Bone marrow (tissue), 2 donors: ENCODE results near the gene METRN.

Experiments used
- DNase-seq, 2 donors: peaks; one replicate each; lab custom pipeline; 2025; lab: John Stamatoyannopoulos, UW

METRN gene

DNA sequence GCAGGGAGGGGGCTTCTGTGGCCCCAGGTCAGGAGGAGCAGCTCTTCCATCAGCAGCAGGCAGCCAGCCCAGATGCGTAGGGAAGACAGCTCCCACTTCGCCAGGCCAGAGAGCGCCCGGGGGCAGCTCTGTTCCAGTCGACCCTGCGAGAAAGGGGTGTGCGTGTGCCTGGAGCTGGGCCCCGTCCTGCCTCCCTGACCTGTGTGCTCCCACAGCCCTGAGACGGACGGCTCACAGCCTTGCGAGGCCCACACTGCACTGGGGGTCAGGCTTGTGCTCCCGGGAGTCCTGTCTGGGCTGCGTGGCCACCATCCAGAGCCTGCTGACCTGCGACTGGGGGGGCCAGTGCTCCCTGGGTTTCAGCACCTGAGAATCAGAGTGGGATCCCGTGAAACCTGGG lies 45.1 kb downstream of the METRN start:
- DNase-seq, result no peak

DNA sequence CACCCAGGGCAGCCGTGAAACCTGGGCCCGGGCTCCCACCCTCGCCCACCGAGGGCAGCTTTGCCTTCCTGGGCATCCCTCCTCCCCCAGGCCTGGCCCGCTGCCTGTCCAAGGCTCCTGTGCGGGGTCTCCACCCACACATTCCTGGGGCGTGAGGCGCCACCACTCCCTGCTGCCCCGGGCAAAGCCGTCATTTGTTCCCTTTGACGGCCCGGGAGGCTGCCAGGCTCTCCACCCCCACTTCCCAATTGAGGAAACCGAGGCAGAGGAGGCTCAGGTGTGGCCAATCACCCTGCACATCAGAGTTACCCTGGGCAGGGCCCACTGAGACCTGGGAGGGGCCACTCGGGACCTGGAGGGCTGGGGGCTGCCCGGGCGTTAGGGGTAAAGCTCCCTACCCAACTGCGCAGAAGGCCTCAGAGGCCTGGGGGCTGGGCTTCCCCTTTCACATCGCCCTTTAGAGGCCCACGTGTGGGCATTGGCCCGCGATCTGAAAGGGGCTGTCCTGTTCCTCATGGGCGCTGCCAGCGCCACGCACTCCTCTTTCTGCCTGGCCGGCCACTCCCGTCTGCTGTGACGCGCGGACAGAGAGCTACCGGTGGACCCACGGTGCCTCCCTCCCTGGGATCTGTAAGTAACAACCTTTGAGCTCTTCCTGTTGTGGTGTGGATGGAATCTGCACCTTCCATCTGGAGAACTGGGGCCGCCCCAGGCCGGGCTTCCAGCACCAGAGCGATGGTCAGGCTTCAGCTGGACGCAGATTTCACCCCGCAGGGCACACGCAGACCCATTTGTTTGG lies 45.8 kb downstream of the METRN start, which contains the start of gene MSLN:
MSLN (plus strand) TSS at position 190 of the 799 bp plus-strand sequence. CDS start 1,947 bp downstream, outside the sequence.
- no peak for DNase-seq

DNA sequence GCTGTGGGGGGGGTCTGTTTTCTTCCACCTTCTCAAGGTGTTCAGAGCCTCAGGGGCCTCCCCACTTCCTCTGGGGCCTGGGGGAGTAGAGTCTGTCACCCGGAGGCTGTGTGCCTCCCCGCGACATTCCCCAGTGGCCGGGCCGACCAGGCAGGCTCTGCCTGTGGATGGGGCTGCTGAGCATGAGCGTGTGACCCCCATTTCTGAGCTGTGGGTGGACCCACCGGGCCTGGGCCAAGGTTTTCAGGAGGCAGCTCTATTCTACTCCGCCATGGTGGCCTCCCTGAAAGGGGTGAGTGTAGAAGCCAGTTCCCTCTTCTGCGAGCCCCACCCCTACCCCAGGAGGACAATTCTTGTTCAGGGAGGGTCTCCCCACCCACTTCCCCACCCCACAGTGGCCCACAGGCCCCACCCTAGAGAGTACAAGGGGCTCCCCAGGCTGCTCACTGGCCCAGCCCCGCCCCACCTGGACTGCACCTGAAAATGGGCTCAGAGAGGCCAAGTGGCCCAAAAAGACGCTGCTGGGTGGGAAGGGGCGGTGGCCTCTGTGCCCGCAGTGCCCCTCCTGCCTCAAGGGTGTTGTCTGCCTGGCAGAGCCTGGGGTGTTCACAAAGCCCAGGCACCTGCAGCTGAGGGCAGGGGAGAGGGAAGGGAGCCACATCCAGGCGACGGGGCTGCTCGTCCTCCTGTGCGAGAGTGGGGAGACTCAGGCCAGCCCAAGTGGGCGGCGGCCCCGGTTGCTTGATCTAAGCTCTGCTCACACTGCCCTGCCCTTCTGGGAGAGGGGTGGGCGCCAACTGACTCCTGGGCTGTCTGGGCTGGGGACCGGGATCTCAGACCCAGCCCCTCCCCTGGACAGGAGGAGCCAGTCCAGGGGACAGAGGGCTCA lies 47.0 kb downstream of the METRN start:
- no peak for DNase-seq

DNA sequence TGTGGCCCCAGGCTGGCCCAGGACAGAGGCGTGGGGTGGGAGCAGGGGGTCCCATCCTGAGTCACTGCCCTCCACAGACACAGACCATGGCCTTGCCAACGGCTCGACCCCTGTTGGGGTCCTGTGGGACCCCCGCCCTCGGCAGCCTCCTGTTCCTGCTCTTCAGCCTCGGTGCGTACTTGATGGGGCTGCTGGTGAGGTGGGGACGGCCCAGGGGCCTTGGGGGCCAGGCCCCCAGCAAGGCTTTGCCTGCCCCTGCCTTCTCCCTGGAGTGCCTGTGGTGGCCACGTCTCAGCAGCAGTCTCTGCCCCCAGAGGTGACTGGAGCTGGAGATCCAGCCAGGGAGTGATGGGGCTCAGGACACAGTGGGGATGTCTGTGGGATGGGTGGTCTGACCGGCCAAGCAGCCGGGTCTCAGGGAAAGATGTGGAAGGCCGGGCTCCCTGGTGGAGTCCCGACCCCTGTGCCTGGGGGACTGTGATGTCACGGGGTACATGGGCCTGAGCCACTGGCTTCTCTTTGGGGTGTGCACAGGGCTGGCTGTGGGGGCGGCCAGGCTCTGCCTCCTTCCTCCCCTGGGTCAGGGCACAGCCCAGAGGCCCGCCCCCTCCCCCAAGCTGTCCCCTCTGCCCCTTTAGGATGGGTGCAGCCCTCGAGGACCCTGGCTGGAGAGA lies 47.8 kb downstream of the METRN start:
- DNase-seq, result no peak

DNA sequence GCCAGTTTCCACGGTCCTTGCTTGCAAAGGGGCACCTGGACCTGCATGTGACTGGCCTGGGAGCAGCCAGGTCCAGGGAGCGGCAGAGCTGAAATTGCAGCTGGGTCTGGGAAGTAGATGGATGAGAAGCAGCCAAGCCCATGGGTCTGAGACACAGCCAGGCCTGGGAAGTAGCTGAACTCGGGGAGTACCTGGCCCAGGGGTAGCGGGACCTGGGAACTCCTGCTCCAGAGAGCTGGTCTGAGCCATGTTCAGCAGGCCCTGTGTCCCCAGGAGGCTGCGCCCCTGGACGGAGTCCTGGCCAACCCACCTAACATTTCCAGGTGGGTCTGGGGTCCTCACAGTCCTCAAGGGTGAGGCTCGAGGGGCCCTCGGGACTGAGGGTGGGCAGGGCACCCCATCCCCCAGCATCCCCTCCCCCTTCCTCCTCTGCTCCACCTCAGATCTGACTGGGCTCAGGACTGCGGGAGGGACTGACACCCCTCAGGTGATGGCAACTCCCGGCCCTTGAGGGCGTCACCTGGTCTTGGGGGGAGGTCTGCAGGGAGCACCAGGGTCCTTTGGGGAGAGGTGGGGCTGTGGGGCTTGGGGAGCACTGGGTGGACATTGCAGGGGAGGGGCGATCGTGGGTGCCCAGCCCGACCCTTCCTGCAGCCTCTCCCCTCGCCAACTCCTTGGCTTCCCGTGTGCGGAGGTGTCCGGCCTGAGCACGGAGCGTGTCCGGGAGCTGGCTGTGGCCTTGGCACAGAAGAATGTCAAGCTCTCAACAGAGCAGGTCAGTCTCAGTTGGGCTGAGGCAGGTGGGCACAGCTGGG lies 48.7 kb downstream of the METRN start:
- DNase-seq, result no peak

DNA sequence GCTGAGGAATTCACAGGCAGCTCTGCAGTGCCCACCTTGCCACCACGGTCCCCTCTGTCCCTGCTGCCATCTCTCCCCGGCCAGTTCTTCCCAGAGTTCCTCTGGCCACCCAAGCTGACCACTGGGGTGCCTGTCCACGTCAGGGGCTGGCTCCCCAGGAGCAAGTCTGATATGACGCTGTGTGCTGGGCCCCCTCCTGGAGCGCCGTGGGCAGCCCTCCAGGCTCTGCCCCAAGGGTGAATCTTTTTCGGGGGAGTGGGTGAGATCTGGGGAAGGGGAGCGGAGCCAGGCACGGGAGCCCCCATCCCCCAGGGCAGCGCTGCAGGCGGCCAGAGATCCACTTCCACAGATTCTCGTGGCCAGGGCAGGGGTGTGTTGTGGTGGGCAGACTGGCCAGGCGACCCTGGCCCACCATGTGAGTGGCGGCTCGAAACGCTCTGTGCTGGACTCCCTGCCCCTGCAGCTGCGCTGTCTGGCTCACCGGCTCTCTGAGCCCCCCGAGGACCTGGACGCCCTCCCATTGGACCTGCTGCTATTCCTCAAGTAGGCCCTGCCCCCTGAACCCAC lies 49.3 kb downstream of the METRN start:
- DNase-seq, result no peak

DNA sequence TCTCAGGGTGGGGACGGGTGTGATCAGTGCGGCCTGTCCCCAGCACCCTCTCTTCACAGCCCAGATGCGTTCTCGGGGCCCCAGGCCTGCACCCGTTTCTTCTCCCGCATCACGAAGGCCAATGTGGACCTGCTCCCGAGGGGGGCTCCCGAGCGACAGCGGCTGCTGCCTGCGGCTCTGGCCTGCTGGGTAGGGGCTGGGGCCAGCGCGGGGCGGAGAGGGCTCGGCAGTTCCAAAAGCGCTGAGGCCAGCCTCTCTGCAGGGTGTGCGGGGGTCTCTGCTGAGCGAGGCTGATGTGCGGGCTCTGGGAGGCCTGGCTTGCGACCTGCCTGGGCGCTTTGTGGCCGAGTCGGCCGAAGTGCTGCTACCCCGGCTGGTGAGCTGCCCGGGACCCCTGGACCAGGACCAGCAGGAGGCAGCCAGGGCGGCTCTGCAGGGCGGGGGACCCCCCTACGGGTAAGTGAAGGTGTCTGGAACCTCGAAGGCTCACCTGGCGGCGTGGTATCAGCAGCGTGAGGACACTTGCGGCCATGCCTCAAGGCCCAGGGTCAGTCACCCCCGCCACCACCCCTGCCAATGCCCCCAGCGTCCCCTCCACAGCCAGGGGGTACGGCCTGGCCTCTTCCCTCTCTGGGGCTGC lies 50.0 kb downstream of the METRN start:
- no peak for DNase-seq

DNA sequence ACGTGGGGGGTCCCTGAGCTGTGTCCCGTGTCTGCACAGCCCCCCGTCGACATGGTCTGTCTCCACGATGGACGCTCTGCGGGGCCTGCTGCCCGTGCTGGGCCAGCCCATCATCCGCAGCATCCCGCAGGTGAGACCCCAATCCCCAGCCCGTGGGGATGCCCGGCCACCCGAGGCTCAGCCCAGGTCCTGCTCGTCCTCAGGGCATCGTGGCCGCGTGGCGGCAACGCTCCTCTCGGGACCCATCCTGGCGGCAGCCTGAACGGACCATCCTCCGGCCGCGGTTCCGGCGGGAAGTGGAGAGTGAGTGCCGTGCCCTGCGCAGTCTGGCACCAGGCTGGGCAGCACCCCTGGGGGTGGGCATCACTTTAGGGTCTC lies 50.6 kb downstream of the METRN start:
- DNase-seq, result no peak

DNA sequence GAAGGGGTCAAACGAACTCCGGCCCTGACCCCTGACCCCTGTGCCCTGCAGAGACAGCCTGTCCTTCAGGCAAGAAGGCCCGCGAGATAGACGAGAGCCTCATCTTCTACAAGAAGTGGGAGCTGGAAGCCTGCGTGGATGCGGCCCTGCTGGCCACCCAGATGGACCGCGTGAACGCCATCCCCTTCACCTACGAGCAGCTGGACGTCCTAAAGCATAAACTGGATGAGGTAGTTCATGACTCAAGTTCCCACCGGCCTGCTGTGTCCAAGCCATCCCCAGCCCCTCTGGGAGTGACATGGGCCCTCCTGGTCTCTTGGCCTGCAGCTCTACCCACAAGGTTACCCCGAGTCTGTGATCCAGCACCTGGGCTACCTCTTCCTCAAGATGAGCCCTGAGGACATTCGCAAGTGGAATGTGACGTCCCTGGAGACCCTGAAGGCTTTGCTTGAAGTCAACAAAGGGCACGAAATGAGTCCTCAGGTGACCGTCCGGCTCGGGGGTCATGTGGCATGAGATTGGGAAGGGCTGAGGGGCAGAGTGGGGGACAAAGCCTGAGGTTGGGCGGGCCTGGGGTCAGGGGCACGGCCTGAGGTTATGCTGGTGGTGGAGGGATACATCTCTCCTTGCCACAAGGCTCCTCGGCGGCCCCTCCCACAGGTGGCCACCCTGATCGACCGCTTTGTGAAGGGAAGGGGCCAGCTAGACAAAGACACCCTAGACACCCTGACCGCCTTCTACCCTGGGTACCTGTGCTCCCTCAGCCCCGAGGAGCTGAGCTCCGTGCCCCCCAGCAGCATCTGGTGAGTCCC lies 51.3 kb downstream of the METRN start:
- DNase-seq, result no peak

DNA sequence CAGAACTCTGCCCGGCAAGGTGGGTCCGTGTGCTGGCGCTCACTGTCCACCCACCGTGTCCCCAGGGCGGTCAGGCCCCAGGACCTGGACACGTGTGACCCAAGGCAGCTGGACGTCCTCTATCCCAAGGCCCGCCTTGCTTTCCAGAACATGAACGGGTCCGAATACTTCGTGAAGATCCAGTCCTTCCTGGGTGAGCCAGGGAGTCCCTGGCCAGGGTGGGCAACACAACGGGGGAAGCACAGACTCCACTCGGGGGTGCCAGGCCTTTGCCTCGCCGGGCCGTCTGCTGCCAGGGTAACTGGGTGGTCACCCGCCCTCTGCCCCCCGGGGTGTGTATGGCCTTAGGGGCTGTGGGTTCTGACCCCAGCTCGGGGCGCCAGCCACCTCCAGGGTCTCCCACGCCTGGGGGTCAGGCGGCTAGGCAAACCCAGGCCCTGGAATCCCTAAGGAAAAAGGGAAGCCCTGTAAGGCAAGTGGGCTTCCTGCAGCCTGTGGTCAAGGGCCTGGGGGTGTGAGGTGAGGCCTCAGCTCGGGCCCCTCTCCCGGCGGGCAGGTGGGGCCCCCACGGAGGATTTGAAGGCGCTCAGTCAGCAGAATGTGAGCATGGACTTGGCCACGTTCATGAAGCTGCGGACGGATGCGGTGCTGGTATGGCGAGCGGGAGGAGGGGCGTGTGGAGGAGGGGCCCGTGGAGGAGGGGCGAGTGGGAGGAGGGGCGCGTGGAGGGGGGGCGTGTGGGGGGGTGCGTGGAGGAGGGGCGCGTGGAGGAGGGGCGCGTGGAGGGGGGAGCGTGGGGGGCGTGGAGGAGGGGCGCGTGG lies 52.1 kb downstream of the METRN start:
- DNase-seq, result no peak

DNA sequence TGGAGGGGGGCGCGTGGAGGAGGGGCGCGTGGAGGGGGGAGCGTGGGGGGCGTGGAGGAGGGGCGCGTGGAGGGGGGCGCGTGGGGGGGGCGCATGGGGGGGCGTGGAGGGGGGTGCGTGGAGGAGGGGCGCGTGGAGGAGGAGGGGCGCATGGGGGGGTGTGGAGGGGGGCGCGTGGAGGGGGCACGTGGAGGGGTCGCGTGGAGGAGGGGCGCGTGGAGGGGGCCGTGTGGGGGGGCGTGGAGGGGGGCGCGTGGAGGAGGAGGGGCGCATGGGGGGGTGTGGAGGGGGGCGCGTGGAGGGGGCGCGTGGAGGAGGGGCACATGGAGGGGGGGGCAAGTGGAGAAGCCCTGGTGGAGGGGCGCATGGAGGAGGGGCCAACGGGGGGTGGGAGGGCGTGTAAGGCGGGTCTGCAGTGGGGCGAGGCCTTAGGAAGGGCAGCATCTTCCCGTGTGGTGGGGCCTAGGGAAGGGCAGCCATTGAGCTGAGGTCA lies 52.9 kb downstream of the METRN start:
- DNase-seq, result no peak

DNA sequence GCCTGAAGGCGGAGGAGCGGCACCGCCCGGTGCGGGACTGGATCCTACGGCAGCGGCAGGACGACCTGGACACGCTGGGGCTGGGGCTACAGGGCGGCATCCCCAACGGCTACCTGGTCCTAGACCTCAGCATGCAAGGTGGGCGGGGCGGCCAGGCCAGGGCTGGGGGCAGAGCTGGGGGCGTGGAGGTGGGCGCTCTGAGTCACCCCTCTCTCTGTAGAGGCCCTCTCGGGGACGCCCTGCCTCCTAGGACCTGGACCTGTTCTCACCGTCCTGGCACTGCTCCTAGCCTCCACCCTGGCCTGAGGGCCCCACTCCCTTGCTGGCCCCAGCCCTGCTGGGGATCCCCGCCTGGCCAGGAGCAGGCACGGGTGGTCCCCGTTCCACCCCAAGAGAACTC lies 53.5 kb downstream of the METRN start:
- no peak for DNase-seq
